Esophagus muscularis mucosa (tissue), 3 donors: ENCODE data around the gene KRTAP3-1.

Experiments
- POLR2A ChIP-seq: fragments of 450-650 bp; IDR thresholded peaks from one replicate; pipeline ENCODE4 v1.6.1; 2017; ENCODE audit warnings: antibody characterized with exemption, moderate library complexity, mild to moderate bottlenecking, low read depth
- POLR2AphosphoS5 ChIP-seq, 2 donors: sonication (generic); formaldehyde crosslinking; IDR thresholded peaks; one replicate each; pipeline ENCODE4 v1.6.1; 2017; ENCODE audit warnings: antibody characterized with exemption in 2 of 2
- TF ChIP-seq, protein P1 (sequence below), 3 experiments: fragments of 200-600 bp in 2 of 3; fragments of 450-650 bp in 1 of 3; sonication (generic) in 2 of 3; IDR thresholded peaks; one replicate each; pipeline ENCODE4 v1.5.1; 2017 to 2019; ENCODE audit warnings: antibody characterized with exemption in 3 of 3, mild to moderate bottlenecking in 2 of 3, moderate library complexity in 1 of 3

DNA sequence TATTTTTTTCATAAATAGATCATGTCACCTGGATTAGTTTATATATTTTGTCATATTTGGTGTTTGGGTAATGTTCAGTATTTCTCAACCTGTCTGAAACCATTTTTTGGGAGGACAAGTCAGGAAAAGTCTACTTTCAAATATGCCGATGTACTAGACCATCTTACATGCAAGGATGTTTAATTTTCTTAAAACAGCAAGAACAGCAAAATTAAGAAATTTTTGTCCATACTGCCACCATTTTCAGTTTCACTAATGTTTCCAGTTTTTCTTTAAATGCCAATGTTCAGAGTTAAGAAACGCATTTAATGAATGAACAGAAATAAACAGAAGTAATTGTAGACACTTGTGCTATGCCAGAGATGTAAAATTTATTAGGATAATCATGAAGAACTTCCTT is 15.8 kb downstream of the KRTAP3-1 start:
- TF ChIP-seq POLR2A: no peak
- TF ChIP-seq, protein P1, sequence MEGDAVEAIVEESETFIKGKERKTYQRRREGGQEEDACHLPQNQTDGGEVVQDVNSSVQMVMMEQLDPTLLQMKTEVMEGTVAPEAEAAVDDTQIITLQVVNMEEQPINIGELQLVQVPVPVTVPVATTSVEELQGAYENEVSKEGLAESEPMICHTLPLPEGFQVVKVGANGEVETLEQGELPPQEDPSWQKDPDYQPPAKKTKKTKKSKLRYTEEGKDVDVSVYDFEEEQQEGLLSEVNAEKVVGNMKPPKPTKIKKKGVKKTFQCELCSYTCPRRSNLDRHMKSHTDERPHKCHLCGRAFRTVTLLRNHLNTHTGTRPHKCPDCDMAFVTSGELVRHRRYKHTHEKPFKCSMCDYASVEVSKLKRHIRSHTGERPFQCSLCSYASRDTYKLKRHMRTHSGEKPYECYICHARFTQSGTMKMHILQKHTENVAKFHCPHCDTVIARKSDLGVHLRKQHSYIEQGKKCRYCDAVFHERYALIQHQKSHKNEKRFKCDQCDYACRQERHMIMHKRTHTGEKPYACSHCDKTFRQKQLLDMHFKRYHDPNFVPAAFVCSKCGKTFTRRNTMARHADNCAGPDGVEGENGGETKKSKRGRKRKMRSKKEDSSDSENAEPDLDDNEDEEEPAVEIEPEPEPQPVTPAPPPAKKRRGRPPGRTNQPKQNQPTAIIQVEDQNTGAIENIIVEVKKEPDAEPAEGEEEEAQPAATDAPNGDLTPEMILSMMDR (IDR thresholded peaks at IDR 0.05): no peak
- no peak for TF ChIP-seq POLR2AphosphoS5 (IDR thresholded peaks at IDR 0.05)
